ENCODE results near the gene ZNF609. TPM values are rescaled to one million over a fixed set of nuclear protein-coding genes. Genes with fewer than 3 reads are reported as not detected.
A peak's percentile ranks its signal among the peaks of the same experiment; 100 is the strongest.

ZNF609 gene
- total and polyA plus RNA-seq, 11 donors: 5.8 to 24.5 (median 15.3) TPM

GRCh38 chr15:64706011-64706911 is 245.9 kb downstream of the ZNF609 start:
- Histone ChIP-seq H3K36me3 (peaks cover 0 to 25% (median 0%) of the 10 kb centered on the region in 9 donors), H3K27me3 (no peaks in the 10 kb centered on the region), H3K9me3 (no peaks in the 10 kb centered on the region), H3K27ac (no peak overlapping the region), H3K4me3 (no peak overlapping the region), H3K4me1 (peaks cover 3 to 23% (median 14%) of the 10 kb centered on the region in 12 donors)
- ATAC-seq (no peak), DNase-seq (no peak)
- intact Hi-C loops (cut with DNase I): no loop called here
- 90 to 93% (median 90%) methylated on average over 10 of the region's 10 CpGs for WGBS, 4 donors
- TF ChIP-seq CTCF (IDR thresholded peaks at IDR 0.05): no peak
- TF ChIP-seq POLR2A (IDR thresholded peaks at IDR 0.05): no peak

GRCh38 chr15:64710676-64711428 is 250.5 kb downstream of the ZNF609 start:
- Histone ChIP-seq H3K27ac (peak overlapping the region in 1 of 12 donors; percentile 14), H3K4me3 (no peak overlapping the region), H3K9me3 (no peaks in the 10 kb centered on the region), H3K4me1 (no peaks in the 10 kb centered on the region), H3K36me3 (peaks cover 0 to 51% (median 7%) of the 10 kb centered on the region in 9 donors), H3K27me3 (no peaks in the 10 kb centered on the region)
- intact Hi-C loops (cut with DNase I): no loop called here
- TF ChIP-seq POLR2A (IDR thresholded peaks at IDR 0.05) (no peak), CTCF (IDR thresholded peaks at IDR 0.05) (no peak)
- 94 to 98% (median 96%) methylated on average over 7 of the region's 7 CpGs for WGBS, 4 donors
- ATAC-seq (no peak), DNase-seq (no peak)

- 65 to 74% (median 71%) methylated on average over 2 of the region's 2 CpGs for WGBS, 4 donors
- peaks cover 0 to 65% (median 13%) of the 10 kb centered on the region in 9 donors for H3K36me3 ChIP-seq
- intact Hi-C loops (cut with DNase I): no loop called here
- H3K9me3 ChIP-seq: no peaks in the 10 kb centered on the region
- DNase-seq (no peak), ATAC-seq (no peak)
- TF ChIP-seq CTCF (IDR thresholded peaks at IDR 0.05): no peak
- no peak for TF ChIP-seq POLR2A (IDR thresholded peaks at IDR 0.05)
- no peaks in the 10 kb centered on the region for H3K27me3 ChIP-seq
- H3K4me1 ChIP-seq: peaks cover 0 to 8% (median under 1%) of the 10 kb centered on the region in 12 donors
- H3K4me3 ChIP-seq: no peak overlapping the region
- no peak overlapping the region for H3K27ac ChIP-seq
Observed at GRCh38 chr15:64712353-64712752, 252.0 kb downstream of the ZNF609 start.

- DNase-seq: no peak
- 82 to 84% (median 83%) methylated on average over 6 of the region's 6 CpGs for WGBS, 4 donors
- no peak for ATAC-seq
Observed at GRCh38 chr15:64713592-64713991, 253.2 kb downstream of the ZNF609 start.

More at GRCh38 chr15:64713592-64713991, 253.2 kb downstream of the ZNF609 start:
- H3K27me3 ChIP-seq: no peaks in the 10 kb centered on the region
- TF ChIP-seq POLR2A (IDR thresholded peaks at IDR 0.05) (no peak), CTCF (IDR thresholded peaks at IDR 0.05) (no peak)
- H3K9me3 ChIP-seq: no peaks in the 10 kb centered on the region
- H3K4me3 ChIP-seq: no peak overlapping the region
- intact Hi-C loops (cut with DNase I): no loop called here
- H3K4me1 ChIP-seq: peaks cover 0 to 19% (median 11%) of the 10 kb centered on the region in 12 donors
- H3K27ac ChIP-seq: no peak overlapping the region
- peaks cover 0 to 63% (median 16%) of the 10 kb centered on the region in 9 donors for H3K36me3 ChIP-seq
